Mucosa of descending colon (tissue), 3 donors: ENCODE data around the gene GDF10. TPM values are rescaled to one million over a fixed set of nuclear protein-coding genes. Genes with fewer than 3 reads are reported as not detected.

Experiments
- ATAC-seq: fragments of 200-7000 bp; cut with Tn5 transposase; one replicate; pipeline ENCODE4 v1.9.1; 2020; ENCODE audit warnings: mild to moderate bottlenecking, moderate library complexity
- DNase-seq, 3 donors: peaks; one replicate each; pipeline ENCODE4 v3.0.0-alpha.2; 2020
- H3K36me3 ChIP-seq: fragments of 200-600 bp; one replicate; pipeline ENCODE4 v1.8.0; 2021; ENCODE audit warnings: low read depth, mild to moderate bottlenecking
- H3K4me1 ChIP-seq: fragments of 200-600 bp; one replicate; pipeline ENCODE4 v1.8.0; 2021; ENCODE audit warnings: low read depth, mild to moderate bottlenecking
- H3K4me3 ChIP-seq: fragments of 200-600 bp; one replicate; pipeline ENCODE4 v1.8.0; 2021; ENCODE audit warnings: mild to moderate bottlenecking
- H3K9me3 ChIP-seq: fragments of 200-600 bp; one replicate; pipeline ENCODE4 v1.8.0; 2021; ENCODE audit warnings: mild to moderate bottlenecking
- CTCF ChIP-seq: fragments of 200-600 bp; IDR thresholded peaks from one replicate; pipeline ENCODE4 v1.8.0; 2022; ENCODE audit warnings: antibody characterized with exemption, mild to moderate bottlenecking
- intact Hi-C, 2 donors: fragments of 100-400 bp; cut with DNase I in 1 of 2; cut with micrococcal nuclease in 1 of 2; formaldehyde crosslinking; loops; one replicate each; pipeline versions ENCODE4 v1.11.0 to v1.11.1; 2022; cut with DNase I, micrococcal nuclease
- total RNA-seq, 3 donors: library from RNA; stranded (reverse); fragmentation: NEBNext Ultra II Directional in 2 of 3; extraction: Animal tissue kit (Norgen Biotek cat#: 25700) in 2 of 3; gene quantifications; one replicate each; pipeline versions ENCODE4 v1.2.1 to v1.2.4, GENCODE V29; 2021 to 2023
- donor health status: DM: no; HTN: no; CAD: no; lungs with moderate emphysema.
- donor health status: DM: no; HTN: no; CAD: no.
- donor health status: DM: no; HTN: yes; CAD: no.

Gene GDF10
- total RNA-seq, 3 donors from 2014 or later = 0.14 to 3.2 (median 0.41) TPM

GRCh38 chr10:47288916-47289495 is 11.0 kb upstream of the GDF10 start:
- ATAC-seq (no peak), DNase-seq (no peak)
- intact Hi-C loops = no loop called here
- H3K4me3 ChIP-seq = no peak overlapping the region
- no peak for TF ChIP-seq CTCF
- H3K36me3 ChIP-seq = no peaks in the 10 kb centered on the region
- H3K9me3 ChIP-seq = no peaks in the 10 kb centered on the region
- H3K4me1 ChIP-seq = no peaks in the 10 kb centered on the region

- DNase-seq (no peak), ATAC-seq (no peak)
- no peaks in the 10 kb centered on the region for H3K4me1 ChIP-seq
- no peak overlapping the region for H3K4me3 ChIP-seq
- intact Hi-C loops = no loop called here
- no peaks in the 10 kb centered on the region for H3K9me3 ChIP-seq
- no peak for TF ChIP-seq CTCF
- no peaks in the 10 kb centered on the region for H3K36me3 ChIP-seq
These were observed 10.1 kb upstream of the GDF10 start for GRCh38 chr10:47289921-47290320.

- Histone ChIP-seq H3K36me3 (no peaks in the 10 kb centered on the region), H3K4me3 (no peak overlapping the region), H3K9me3 (no peaks in the 10 kb centered on the region), H3K4me1 (no peaks in the 10 kb centered on the region)
- ATAC-seq (no peak), DNase-seq (no peak)
- no peak for TF ChIP-seq CTCF
- intact Hi-C loops = no loop called here
These were observed 9.7 kb upstream of the GDF10 start for GRCh38 chr10:47290338-47290737.

- Histone ChIP-seq H3K9me3 (no peaks in the 10 kb centered on the region), H3K4me3 (no peak overlapping the region), H3K36me3 (no peaks in the 10 kb centered on the region), H3K4me1 (no peaks in the 10 kb centered on the region)
- DNase-seq (no peak), ATAC-seq (no peak)
- no peak for TF ChIP-seq CTCF
- intact Hi-C loops = no loop called here
These were observed 8.3 kb upstream of the GDF10 start for GRCh38 chr10:47291682-47292081.

- H3K4me1 ChIP-seq = no peaks in the 10 kb centered on the region
- H3K4me3 ChIP-seq = no peak overlapping the region
- H3K9me3 ChIP-seq = no peaks in the 10 kb centered on the region
- no peaks in the 10 kb centered on the region for H3K36me3 ChIP-seq
- no peak for TF ChIP-seq CTCF
- ATAC-seq (no peak), DNase-seq (no peak)
- intact Hi-C loops = no loop called here
These were observed 5.9 kb upstream of the GDF10 start for GRCh38 chr10:47294057-47294456.

- intact Hi-C loops = no loop called here
- H3K4me1 ChIP-seq = no peaks in the 10 kb centered on the region
- no peaks in the 10 kb centered on the region for H3K36me3 ChIP-seq
- DNase-seq (no peak), ATAC-seq (no peak)
- H3K9me3 ChIP-seq = no peaks in the 10 kb centered on the region
- H3K4me3 ChIP-seq = no peak overlapping the region
- no peak for TF ChIP-seq CTCF
These were observed 5.5 kb upstream of the GDF10 start for GRCh38 chr10:47294501-47294900.
